Measurements from ENCODE around the gene ENTPD8.

DNA sequence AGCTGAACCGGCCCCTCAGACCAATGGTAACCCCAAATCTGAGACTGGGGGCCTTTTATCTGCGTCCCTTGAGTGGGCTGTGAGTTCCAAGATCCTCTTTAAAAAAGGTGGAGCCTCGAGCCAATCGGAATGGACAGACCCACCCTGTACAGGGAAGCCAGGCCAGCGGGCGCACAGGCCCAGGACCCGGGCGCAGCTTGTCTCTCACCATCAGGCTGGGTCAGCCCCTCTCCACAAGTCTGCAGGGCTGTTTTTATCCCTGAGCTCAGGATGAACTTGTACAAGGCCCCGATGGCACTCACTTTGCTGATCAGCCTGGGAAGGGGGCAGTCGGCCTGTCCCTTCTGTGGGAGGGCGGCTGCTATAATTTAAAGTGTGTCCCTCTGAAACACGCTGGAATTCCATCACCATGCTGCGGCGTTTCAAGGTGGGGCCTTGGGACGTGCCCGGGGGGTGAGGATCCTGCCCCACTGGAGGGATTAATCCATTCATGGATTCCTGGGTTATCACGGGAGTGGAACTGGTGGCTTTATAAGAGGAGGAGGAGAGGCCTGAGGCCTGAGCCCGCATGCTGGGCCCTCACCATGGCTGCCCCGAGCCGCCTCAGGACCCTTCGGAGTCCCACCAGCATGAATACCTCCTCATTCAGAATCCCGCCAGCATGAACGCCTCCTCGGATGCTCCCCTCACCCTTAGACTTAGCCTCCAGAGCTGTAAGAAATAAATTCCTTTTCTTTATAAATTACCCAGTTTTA lies 32.3 kb downstream of the ENTPD8 start:
- TF ChIP-seq EGR1 (IDR thresholded peaks at IDR 0.05) (no peak), EP300 (IDR thresholded peaks at IDR 0.05; ENCODE audit: borderline replicate concordance) (no peak), TAF1 (IDR thresholded peaks at IDR 0.05; ENCODE audit: low read depth) (no peak), TEAD4 (IDR thresholded peaks at IDR 0.05) (no peak), RAD21 (IDR thresholded peaks at IDR 0.05; ENCODE audit: low read depth) (no peak), CREB1 (IDR thresholded peaks at IDR 0.05; ENCODE audit: low read depth) (no peak)
- TF ChIP-seq, protein P1, sequence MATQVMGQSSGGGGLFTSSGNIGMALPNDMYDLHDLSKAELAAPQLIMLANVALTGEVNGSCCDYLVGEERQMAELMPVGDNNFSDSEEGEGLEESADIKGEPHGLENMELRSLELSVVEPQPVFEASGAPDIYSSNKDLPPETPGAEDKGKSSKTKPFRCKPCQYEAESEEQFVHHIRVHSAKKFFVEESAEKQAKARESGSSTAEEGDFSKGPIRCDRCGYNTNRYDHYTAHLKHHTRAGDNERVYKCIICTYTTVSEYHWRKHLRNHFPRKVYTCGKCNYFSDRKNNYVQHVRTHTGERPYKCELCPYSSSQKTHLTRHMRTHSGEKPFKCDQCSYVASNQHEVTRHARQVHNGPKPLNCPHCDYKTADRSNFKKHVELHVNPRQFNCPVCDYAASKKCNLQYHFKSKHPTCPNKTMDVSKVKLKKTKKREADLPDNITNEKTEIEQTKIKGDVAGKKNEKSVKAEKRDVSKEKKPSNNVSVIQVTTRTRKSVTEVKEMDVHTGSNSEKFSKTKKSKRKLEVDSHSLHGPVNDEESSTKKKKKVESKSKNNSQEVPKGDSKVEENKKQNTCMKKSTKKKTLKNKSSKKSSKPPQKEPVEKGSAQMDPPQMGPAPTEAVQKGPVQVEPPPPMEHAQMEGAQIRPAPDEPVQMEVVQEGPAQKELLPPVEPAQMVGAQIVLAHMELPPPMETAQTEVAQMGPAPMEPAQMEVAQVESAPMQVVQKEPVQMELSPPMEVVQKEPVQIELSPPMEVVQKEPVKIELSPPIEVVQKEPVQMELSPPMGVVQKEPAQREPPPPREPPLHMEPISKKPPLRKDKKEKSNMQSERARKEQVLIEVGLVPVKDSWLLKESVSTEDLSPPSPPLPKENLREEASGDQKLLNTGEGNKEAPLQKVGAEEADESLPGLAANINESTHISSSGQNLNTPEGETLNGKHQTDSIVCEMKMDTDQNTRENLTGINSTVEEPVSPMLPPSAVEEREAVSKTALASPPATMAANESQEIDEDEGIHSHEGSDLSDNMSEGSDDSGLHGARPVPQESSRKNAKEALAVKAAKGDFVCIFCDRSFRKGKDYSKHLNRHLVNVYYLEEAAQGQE (IDR thresholded peaks at IDR 0.05; ENCODE audit: low read depth), result no peak
- TF ChIP-seq, protein P2, sequence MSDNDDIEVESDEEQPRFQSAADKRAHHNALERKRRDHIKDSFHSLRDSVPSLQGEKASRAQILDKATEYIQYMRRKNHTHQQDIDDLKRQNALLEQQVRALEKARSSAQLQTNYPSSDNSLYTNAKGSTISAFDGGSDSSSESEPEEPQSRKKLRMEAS (IDR thresholded peaks at IDR 0.05), result no peak
- TF ChIP-seq, protein P3, sequence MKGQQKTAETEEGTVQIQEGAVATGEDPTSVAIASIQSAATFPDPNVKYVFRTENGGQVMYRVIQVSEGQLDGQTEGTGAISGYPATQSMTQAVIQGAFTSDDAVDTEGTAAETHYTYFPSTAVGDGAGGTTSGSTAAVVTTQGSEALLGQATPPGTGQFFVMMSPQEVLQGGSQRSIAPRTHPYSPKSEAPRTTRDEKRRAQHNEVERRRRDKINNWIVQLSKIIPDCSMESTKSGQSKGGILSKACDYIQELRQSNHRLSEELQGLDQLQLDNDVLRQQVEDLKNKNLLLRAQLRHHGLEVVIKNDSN (IDR thresholded peaks at IDR 0.05), result no peak

Measured in Ishikawa (cell line).